HG03432 (cell line): ENCODE measurements around the gene PRKCZ.

Experiments used
- ATAC-seq: cut with Tn5 transposase; IDR thresholded peaks from one replicate; pipeline ENCODE4 v1.9.1; 2021; ENCODE audit warnings: mild to moderate bottlenecking, moderate library complexity; ENCODE audit not compliant: unreplicated experiment

PRKCZ gene

GRCh38 chr1:2024451-2024850, 25.8 kb upstream of the PRKCZ start:
- no peak for ATAC-seq

GRCh38 chr1:2024887-2025286, 25.3 kb upstream of the PRKCZ start:
- ATAC-seq: no peak

GRCh38 chr1:2025491-2025981, 24.7 kb upstream of the PRKCZ start:
- ATAC-seq: no peak

GRCh38 chr1:2027961-2028583, 22.1 kb upstream of the PRKCZ start:
- ATAC-seq: no peak

GRCh38 chr1:2028870-2029560, 21.2 kb upstream of the PRKCZ start:
- ATAC-seq: no peak

GRCh38 chr1:2029561-2029960, 20.6 kb upstream of the PRKCZ start:
- no peak for ATAC-seq

- no peak for ATAC-seq
Observed at GRCh38 chr1:2030076-2030871, 19.9 kb upstream of the PRKCZ start.

GRCh38 chr1:2031546-2032540, 18.4 kb upstream of the PRKCZ start:
- ATAC-seq: no peak

GRCh38 chr1:2032737-2033136, 17.5 kb upstream of the PRKCZ start:
- no peak for ATAC-seq

- ATAC-seq: no peak
Observed at GRCh38 chr1:2033165-2033564, 17.0 kb upstream of the PRKCZ start.

- ATAC-seq: no peak
Observed at GRCh38 chr1:2036287-2036686, 13.9 kb upstream of the PRKCZ start.

- ATAC-seq: no peak
Observed at GRCh38 chr1:2037314-2037979, 12.8 kb upstream of the PRKCZ start.

GRCh38 chr1:2038229-2038628, 12.0 kb upstream of the PRKCZ start:
- ATAC-seq: no peak

GRCh38 chr1:2039251-2039650, 11.0 kb upstream of the PRKCZ start:
- ATAC-seq: no peak

GRCh38 chr1:2041305-2041704, 8.9 kb upstream of the PRKCZ start:
- no peak for ATAC-seq

- no peak for ATAC-seq
Observed at GRCh38 chr1:2041887-2042286, 8.3 kb upstream of the PRKCZ start.

GRCh38 chr1:2042830-2043773, 7.1 kb upstream of the PRKCZ start:
- ATAC-seq: no peak

GRCh38 chr1:2043886-2044285, 6.3 kb upstream of the PRKCZ start:
- ATAC-seq: no peak
